GM12865 (cell line): ENCODE results near the gene CHRD.

ENCODE experiments used
- DNase-seq: peaks from one replicate; pipeline ENCODE4 v3.0.0; 2010; ENCODE audit warnings: low read depth
- H3K4me3 ChIP-seq: 2 replicates; pipeline ENCODE4 v1.5.1; 2011; ENCODE audit warnings: mild to moderate bottlenecking, low read depth, low read length, control low read depth
- CTCF ChIP-seq: IDR thresholded peaks from 2 replicates; pipeline ENCODE4 v1.5.1; 2011; ENCODE audit warnings: low read length, control low read depth, low read depth, inconsistent platforms; ENCODE audit not compliant: insufficient read depth; ENCODE audit errors: missing control alignments

Gene CHRD

DNA sequence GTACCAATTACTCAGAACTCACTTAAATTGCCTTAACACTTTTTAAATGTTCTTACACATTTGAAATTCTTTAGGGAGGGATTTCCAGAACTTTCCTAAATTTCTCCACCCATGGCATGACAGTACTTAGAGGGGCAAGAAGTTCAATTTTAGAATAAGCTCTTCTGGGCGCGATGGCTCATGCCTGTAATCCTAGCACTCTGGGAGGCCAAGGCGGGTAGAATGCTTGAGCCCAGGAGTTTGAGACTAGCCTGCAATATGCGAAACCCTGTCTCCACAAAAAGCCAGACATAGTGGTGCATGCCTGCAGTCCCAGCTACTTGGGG, 31.8 kb upstream of the CHRD start:
- H3K4me3 ChIP-seq, result no peak overlapping the region
- no peak for DNase-seq
- TF ChIP-seq CTCF, result no peak

DNA sequence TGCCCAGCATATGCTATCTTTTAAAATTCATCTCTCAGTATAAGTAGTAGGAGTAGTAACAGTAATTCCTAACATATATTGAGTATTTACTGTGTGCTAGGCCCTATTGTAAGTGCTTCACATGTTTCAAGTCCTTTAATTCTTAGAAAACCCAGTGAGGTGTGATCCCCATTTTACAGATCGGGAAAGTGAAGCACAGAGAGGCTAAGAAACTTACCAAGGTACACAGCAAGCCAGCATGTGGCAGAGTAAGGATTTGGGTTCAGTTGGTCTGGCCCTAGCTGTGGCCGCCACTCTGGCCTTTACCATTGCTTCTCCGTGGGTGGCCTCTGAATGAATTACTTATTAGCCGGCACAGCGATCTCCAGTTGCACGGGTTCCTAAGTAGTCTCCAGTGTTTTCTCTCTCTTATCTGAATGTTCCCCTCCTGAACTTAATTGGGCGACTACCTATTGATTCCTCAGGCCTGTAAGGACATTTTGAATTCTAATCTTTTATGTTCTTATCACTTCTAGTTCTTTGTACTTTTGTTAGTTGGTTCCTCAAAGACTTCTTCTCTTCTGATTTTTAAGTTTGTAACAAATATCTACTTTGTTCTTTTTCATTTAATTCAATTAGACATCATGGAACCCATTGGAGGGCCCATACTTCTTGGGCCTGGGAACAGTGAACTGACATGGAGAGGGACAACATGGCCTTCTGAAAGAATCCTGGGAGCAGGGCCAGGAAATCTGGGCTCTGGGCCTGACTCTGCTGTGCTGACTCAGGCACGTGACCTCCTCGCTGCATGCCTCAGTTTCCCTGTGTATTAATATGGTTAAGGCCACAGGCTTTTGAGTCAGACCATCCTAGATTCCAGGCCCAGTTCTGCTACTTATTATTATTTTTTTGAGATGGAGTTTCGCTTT, 30.0 kb upstream of the CHRD start:
- DNase-seq, result no peak
- TF ChIP-seq CTCF, result no peak
- no peak overlapping the region for H3K4me3 ChIP-seq

DNA sequence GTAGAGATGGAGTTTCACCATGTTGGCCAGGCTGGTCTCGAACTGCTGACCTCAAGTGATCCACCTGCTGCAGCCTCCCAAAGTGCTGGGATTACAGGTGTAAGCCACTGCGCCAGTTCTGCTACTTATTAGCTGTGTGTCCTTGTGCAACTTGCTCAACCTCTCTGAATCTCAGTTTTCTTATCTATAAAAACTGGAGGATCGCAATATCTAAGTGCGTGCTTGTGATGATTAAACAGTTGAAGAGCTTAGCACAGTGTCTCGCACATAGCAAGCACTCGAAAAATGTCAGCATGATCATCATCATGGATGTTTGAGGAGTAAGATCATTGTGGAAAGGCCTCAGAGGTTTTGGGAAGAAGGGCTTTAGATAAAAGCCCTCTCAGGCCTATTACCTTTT, 29.2 kb upstream of the CHRD start:
- DNase-seq, result no peak
- TF ChIP-seq CTCF, result no peak

DNA sequence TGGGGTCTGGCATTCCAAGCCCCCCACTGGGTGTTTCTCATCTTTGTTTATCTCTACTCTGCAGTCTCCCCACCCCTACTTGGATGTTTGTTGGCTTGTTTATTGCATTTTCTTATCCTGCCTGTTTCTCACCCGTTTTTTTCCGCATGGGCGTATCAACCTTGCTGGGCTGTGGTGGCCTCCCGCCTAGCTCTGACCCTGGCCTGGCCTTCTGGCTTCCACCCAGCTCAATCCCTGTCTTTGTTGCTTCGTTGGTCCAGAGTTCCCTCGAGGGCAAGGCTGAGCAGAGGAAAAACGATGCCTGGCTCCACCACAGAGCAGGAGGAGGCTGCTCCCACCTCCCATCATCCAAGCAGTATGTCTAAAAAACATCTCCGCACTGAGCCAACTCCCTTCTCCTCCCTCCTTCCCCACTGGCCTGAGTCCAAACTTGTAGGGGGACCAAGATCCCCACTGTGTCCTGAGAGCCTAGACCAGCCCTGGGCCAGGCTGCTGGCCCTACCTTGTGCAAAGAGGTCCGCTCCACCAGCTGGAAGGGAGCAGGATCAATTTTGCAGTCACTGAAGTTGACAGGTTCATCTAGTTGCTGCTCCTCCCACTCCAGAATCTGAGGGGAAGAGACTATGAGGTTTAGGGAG, 28.2 kb upstream of the CHRD start:
- no peak for TF ChIP-seq CTCF
- no peak overlapping the region for H3K4me3 ChIP-seq
- DNase-seq, result no peak

More for the DNA sequence above, 29.2 kb upstream of the CHRD start:
- H3K4me3 ChIP-seq, result no peak overlapping the region

DNA sequence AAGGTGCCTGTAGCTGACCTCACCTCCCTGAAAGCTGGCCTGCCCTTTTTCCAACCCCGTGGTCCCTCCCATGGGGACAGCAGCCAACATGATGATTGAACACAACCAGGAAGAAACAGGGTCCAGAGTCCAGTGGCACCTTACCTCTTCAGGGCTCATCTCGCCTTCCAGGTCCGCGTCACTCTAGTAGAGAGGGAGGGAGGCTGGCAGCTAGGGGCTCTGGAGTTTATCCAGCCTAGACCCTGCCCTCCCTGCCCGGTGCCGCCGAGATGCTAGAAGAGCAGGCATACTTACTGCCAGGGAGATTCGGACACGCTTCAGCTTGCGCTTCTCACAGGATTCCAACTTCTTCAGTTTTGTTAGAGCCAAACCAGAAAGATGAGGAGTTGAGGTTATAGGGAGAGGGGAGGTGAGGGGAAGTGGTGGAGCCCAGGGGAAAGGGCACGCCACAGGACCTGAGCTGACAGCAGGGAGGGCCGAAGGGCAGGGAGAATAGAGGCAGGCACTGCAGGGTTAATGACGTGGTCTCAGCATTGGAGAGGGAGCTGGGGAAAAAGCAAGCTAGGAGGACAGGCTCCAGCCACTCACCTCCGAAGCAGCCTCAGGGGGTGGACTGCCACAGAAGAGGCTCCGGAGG, 27.6 kb upstream of the CHRD start:
- no peak for DNase-seq
- no peak overlapping the region for H3K4me3 ChIP-seq
- no peak for TF ChIP-seq CTCF

DNA sequence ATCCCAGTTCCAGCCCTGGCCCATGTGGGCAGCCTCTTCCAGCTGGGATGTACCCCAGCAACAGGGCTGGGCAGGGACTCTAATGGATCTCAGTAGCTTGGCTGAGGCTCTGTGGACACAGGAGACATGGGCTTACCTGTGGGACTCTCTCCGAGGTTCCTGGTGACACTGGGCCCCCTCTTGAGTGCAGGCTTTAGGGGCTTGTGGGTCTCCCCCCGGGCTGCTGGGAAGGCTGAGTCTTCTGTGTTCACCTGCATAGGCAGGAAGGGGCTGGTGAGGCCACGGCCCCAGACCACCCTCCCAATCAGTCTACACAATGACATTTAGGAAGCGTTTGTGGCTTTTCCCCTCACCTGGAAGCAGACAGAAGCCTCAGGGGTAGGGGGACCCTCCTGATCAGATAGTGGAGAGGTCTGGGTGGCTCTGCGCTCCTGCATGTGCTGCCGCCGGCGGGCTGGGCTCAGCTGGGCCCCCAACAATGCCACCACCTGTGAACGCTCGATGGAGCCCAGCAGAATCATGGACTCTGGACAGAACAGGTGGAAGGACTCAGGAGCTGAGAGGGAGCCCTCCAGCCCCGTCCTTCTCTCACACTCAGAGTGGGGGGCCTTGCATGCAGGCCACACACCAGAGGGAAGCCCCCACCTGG, 26.8 kb upstream of the CHRD start:
- H3K4me3 ChIP-seq, result no peak overlapping the region
- no peak for TF ChIP-seq CTCF
- DNase-seq, result no peak
